ENCODE results near the gene SOCS6. TPM values are rescaled to one million over a fixed set of nuclear protein-coding genes. Genes with fewer than 3 reads are reported as not detected.

The SOCS6 gene
- total RNA-seq, 1 experiment from 2014 or later = 53.4 TPM

- Histone ChIP-seq H3K9me3 (ENCODE audit: control insufficient read depth in 1 of 2, insufficient read depth in 1 of 2, low read depth in 1 of 2, low read length in 2 of 2) (no peaks in the 10 kb centered on the region), H3K4me2 (ENCODE audit: low read length) (peak overlapping the region; percentile 65), H3K27ac (ENCODE audit: low read depth, low read length) (peak overlapping the region; percentile 97), H3K79me2 (ENCODE audit: insufficient read depth, low read length) (no peaks in the 10 kb centered on the region), H3K4me3 (replicated peaks in 1 of 2; ENCODE audit: low read depth in 1 of 2, low read length in 2 of 2) (peak overlapping the region in 1 of 2 experiments; percentile 11; a peak in 1 of 4 replicates), H3K4me1 (ENCODE audit: control insufficient read depth in 1 of 2, insufficient read depth in 2 of 2, low read length in 2 of 2) (peaks cover 89 to 97% of the 10 kb centered on the region in 2 experiments), H3K27me3 (ENCODE audit: insufficient read depth, low read length) (no peaks in the 10 kb centered on the region), H3K9me2 (ENCODE audit: insufficient read depth) (no peaks in the 10 kb centered on the region), H2AFZ (ENCODE audit: low read depth, low read length, poor library complexity, severe bottlenecking) (peak overlapping the region; percentile 39), H3K9ac (ENCODE audit: low read length) (peak overlapping the region; percentile 57), H4K20me1 (ENCODE audit: insufficient read depth) (no peaks in the 10 kb centered on the region), H3K36me3 (ENCODE audit: control insufficient read depth in 1 of 2, insufficient read depth in 2 of 2, low read length in 2 of 2) (no peaks in the 10 kb centered on the region)
- ChIA-PET RAD21 (ENCODE audit: low non-redundant PET in 1 of 2, low total read pairs in 2 of 2, uncharacterized antibody in 2 of 2, unreplicated experiment in 2 of 2) (interaction anchor here in 1 of 2 experiments (0.7 kb wide), 1 partner anchor 51 kb away, joined by 3 read pairs; no protein-coding TSS in a partner anchor), POLR2A (interaction anchor here (1.0 to 4.1 kb wide), 4 partner anchors 9 to 57 kb away, joined by 4 to 24 read pairs (median 11); no protein-coding TSS in a partner anchor), CTCF (no interaction called here)
- intact Hi-C loops (cut with micrococcal nuclease) = loop anchor here (2.0 kb wide), 1 partner anchor 77 kb away; no protein-coding TSS in a partner anchor
- BruUV-seq (replicated peaks) = no TSS peak
- DNase-seq (ENCODE audit: low read depth, low spot score) (peak; percentile 72), ATAC-seq (peak; percentile 61)
- no peak for TF ChIP-seq YY1 (IDR thresholded peaks at IDR 0.05; ENCODE audit: extremely low read depth, insufficient replicate concordance, low read depth, low read length)
- TF ChIP-seq CBX3 (IDR thresholded peaks at IDR 0.05; ENCODE audit: low read depth) = no peak
- TF ChIP-seq SRF (IDR thresholded peaks at IDR 0.05; ENCODE audit: low read depth) = no peak
- no peak for TF ChIP-seq REST (IDR thresholded peaks at IDR 0.05; ENCODE audit: low read depth)
- no peak for TF ChIP-seq ZFX (IDR thresholded peaks at IDR 0.05)
- TF ChIP-seq POLR2AphosphoS5 (IDR thresholded peaks at IDR 0.05; ENCODE audit: low read depth, low read length) = no peak
- no peak for TF ChIP-seq EZH2phosphoT487 (IDR thresholded peaks at IDR 0.05; ENCODE audit: borderline replicate concordance)
- TF ChIP-seq JUND (IDR thresholded peaks at IDR 0.05) = no peak
- no peak for TF ChIP-seq ZBTB33 (IDR thresholded peaks at IDR 0.05; ENCODE audit: extremely low read depth, insufficient replicate concordance, low read length)
- TF ChIP-seq CTCF (IDR thresholded peaks at IDR 0.05 in 2 of 3, conservative IDR thresholded peaks at IDR 0.05 in 1 of 3; ENCODE audit: borderline replicate concordance in 1 of 3, insufficient read depth in 1 of 3, low read depth in 2 of 3, low read length in 2 of 3) = no peak
- TF ChIP-seq POLR2A (IDR thresholded peaks at IDR 0.05; ENCODE audit: borderline replicate concordance, extremely low read depth, insufficient read depth, insufficient read length) = no peak
- no peak for TF ChIP-seq SP1 (IDR thresholded peaks at IDR 0.05; ENCODE audit: low read depth)
- TF ChIP-seq FOSL1 (IDR thresholded peaks at IDR 0.05; ENCODE audit: low read depth) = no peak
- TF ChIP-seq CEBPB (IDR thresholded peaks at IDR 0.05; ENCODE audit: low read depth) = no peak
- no peak for TF ChIP-seq SIN3A (IDR thresholded peaks at IDR 0.05; ENCODE audit: low read depth)
- TF ChIP-seq ATF3 (IDR thresholded peaks at IDR 0.05) = no peak
- TF ChIP-seq MAX (IDR thresholded peaks at IDR 0.05) = no peak
- no peak for TF ChIP-seq EGR1 (IDR thresholded peaks at IDR 0.05; ENCODE audit: low read depth)
- TF ChIP-seq RAD21 (IDR thresholded peaks at IDR 0.05; ENCODE audit: low read depth) = no peak
- no peak for TF ChIP-seq EZH2 (IDR thresholded peaks at IDR 0.05)
These were observed 75.0 kb downstream of the SOCS6 start for GRCh38 chr18:70363861-70364260.

All from HCT116 (cell line).